Activated naive CD4-positive, alpha-beta T cell treated with anti-CD3 and anti-CD28 coated beads, Interleukin-2, amount 50 U/mL, for 16 hours (primary cell): ENCODE data around the gene KIF26A.

ENCODE experiments used
- DNase-seq: peaks from one replicate; pipeline ENCODE4 v3.0.0-alpha.2; 2020

Gene KIF26A

GRCh38 chr14:104212206-104213095 lies 74.1 kb downstream of the KIF26A start:
- DNase-seq: no peak

DNA sequence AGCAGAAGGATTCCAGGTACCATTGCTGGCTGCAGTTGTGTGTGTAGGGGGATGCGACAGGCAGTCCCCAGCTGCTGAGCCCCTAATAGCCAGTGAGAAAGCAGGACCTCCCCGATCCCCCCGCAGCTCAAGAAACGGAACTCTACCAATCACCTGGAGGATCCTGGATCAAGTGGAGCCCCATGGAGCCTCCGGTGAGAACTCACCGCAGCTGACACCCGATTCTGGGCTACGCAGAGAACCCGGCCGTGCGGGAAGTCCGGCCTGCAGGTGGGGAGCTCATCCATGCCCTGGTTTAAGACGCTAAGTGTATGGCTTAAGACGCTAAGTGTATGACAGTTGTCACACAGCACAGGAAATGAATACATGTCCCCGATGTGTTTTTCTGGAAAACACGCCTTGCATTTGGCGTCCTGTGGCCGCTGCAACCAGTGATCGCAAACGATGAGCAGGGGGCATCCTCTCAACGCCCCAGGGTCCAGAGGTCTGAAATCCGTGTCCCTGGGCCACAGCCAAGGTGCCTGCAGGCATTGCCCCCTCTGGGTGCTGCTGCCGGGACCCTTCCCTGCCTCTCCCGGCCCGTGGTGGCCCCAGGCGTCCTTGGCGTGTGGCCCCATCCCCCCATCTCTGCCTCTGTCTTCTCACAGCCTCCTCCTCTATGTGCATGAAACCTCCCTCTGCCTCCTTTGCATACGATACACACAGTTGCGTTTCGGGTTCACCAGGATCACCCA lies 75.1 kb downstream of the KIF26A start:
- no peak for DNase-seq

DNA sequence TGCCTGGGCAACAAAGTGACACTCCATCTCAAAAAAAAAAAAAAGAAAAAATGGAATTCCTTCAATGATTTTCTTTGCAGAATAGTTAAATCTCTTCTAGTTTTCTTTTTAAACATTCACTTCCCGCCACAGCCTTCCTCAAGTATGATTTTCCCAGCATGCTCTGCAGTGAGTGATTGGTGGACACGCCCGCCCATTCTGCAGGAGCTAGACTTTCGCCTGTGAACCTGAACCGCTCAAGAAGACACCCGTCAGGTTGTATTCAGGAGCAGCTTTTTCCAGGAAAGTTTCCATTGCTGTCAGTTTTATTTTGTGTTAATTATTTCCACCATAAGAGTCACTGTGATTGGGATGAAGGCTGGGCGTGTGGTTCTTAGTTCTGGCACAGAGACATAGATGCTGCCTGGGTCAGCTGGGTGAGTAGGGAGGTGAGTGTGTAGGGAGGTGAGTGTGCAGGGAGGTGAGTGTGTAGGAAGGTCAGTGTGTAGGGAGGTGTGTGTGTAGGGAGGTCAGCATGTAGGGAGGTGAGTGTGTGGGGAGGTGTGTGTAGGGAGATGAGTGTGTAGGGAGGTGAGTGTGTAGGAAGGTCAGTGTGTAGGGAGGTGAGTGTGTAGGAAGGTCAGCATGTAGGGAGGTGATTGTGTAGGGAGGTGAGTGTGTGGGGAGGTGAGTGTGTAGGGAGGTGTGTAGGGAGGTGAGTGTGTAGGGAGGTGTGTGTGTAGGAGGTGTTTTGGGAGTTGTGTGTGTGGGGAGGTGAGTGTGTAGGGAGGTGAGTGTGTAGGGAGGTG lies 76.2 kb downstream of the KIF26A start:
- DNase-seq: no peak

GRCh38 chr14:104215706-104216334 lies 77.4 kb downstream of the KIF26A start:
- DNase-seq: no peak

GRCh38 chr14:104216457-104216856 lies 78.1 kb downstream of the KIF26A start:
- DNase-seq: no peak

DNA sequence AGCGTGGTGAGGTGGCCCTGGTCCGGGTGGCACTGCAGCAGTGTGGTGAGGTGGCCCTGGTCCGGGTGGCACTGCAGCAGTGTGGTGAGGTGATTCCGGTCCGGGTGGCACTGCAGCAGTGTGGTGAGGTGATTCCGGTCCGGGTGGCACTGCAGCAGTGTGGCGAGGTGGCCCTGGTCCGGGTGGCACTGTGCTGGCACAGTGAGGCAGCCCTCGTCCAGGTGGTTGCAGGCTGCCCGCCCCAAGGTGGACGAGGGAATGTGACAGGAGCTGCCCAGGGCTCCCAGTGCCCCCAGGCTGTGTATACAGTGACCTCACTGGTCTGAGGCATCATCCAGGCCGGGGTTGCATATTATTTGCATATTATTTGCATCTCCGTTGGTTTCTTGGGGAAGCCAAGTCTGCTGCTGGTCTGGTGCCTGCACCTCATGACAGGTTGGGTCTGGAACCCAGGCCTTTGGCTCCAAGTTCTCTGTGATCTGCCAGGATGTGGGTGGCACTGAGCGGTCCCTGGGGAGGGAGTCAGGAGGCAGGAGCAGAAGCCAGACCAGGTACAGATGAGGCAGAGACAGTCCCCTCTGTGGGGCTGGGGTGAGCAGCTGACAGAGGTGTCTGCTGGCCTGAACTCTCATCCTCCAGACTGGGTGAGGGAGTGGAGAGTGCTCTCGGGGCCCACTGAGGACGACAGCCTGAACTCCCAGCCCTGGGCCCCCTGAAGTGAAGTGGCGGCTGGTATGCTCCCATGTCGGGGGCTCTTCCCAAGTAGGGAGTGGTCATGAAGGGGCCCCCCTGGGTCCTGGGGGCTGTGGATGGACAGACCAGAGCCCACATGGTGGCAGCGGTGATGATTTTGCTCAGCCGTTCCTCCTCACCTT lies 79.3 kb downstream of the KIF26A start:
- peak; percentile 5 for DNase-seq

GRCh38 chr14:104218361-104219180 lies 80.2 kb downstream of the KIF26A start:
- DNase-seq: peak; percentile 7

DNA sequence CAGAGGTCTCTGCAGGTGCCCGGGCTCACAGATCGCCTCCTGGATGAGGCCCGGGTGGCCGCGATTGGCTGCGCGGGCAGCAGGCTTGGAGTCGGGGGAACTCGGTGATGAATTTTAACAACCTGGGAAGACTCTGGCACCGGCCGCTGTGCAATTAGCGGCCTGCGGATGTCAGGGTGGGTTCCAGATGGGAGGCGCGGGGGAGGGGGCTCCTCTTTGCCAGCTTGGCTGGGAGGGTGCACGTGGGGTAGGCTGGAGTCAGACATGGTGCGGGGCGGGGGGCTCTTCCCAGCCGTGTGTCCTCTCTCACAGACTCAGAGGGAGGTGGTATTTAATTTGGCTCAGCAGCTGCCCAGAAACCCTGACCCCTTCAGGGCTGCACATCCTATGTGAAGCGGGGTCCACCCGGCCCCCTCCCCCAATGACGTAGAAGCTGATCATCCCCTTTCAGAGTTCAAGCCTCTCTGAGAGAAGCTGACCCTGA lies 81.4 kb downstream of the KIF26A start:
- no peak for DNase-seq

DNA sequence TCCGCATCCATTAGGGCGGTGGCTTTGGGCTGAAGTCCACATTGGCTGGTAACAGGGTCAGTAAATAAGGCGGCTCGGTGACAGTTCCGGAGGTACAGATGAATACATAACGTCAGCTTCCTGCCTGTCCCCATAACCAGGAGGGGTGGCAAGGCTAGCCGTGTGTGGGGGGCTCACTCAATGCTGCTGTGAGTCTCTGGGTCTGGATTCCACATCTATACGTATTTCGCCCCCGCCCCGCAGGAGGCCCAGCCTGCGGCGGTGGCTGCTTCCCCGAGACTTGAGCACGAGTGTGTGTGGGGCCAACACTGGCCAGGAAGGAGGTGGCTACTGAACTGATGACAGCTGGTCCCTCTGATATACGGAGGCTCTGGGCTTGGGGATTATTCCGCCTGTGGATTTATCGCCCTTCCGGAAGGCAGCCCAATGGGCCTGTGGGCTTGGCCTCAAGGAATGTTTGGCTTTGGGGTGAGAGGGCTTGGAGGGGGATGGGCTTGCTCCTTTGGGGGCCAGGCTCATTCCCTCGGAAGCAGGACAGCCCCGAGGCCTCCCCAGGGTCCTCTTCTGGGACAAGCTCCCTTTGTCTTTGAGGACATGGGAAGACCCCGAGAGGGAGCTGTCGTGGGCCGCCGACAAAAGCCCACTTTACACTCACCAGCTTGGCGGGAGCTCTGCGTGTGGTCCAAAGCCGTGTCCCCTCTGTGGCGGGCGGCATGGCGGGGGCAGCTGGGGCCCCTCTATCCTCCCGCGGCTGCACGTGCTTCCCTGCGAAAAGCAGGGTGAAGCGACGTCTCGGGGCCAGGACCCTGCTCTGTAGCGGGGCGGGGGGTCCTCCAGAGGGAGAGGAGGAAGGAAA lies 82.1 kb downstream of the KIF26A start:
- DNase-seq: peak; percentile 7

- DNase-seq: no peak
These were observed 82.8 kb downstream of the KIF26A start for GRCh38 chr14:104221071-104221625.

GRCh38 chr14:104221636-104222369 lies 83.4 kb downstream of the KIF26A start:
- DNase-seq: peak; percentile 8

GRCh38 chr14:104222396-104223036 lies 84.1 kb downstream of the KIF26A start:
- no peak for DNase-seq

DNA sequence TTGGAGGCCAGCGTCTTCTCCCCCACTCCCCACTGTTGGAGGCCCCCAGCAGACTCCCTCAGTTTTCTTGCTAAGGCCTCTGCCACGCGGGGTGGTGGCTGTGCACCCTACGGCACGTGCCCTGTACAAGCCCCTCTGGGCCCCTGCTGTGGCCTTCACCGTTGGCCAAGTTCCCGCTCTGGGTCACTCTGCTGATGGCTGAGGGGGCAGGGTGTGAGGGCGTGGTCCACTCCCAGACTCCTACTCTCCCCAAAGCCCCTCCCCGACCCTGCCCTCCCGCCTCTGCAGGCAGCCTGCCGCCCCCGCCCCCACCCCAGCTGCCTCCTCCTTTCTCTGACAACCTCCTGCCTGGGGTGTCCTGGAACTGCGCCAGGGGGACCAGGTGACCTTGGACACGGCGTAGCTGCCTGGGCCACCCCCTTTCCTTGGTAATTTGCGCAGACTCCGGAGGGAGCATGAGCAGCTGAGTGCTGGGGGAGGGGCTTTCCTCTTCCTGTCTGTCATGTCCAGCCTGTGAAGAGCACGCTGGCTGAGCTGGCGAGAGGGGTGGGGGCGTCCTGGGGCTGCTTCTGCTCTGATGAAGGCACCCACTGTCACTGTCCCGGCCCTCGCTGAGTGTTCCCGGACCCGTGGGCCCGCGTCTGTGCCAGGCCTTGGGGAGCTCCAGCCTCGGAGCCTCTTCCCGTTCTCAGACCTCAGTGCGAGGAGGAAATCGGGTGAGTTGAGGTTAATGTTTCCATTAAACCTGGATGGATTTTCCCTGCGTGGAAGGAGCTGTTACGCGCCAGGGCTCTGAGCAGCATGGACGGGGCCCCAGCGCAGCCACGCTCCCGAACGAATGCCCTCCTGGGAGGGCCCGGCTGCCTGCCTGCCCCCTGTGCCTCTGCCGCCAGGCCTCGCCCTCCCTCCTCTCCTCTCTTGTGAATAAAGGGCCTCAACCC lies 85.0 kb downstream of the KIF26A start:
- peak; percentile 6 for DNase-seq

DNA sequence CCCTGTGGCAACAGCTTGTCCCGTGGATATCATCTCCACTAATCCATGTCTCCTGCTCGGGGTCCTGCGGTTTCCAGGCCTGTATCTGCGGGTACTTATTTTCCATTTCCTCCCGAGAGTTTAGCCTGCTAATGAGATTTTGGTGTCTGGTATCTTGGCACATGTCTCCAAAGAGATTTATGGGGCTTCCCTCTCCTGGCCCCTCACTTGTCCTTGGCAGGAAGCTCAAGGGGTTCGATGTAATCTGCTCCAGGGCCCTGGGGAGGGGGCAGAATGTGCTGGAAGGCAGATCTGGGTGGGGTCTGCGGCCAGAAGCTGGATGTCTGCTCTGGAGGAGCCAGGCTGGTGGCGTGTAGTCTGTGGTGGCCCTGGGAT lies 85.7 kb downstream of the KIF26A start:
- no peak for DNase-seq

GRCh38 chr14:104224506-104225277 lies 86.3 kb downstream of the KIF26A start:
- peak; percentile 29 for DNase-seq
